HUES48 (cell line): ENCODE results near the gene FAF2.

Source experiments
- H3K27ac ChIP-seq: one replicate; pipeline ENCODE4 v1.7.0; 2013; ENCODE audit warnings: low read depth, low read length, inconsistent platforms
- H3K27me3 ChIP-seq: 2 replicates; pipeline ENCODE4 v1.6.1; 2013; ENCODE audit warnings: mild to moderate bottlenecking, low read length; ENCODE audit not compliant: control insufficient read depth, insufficient read depth
- H3K36me3 ChIP-seq: 2 replicates; pipeline ENCODE4 v1.6.1; 2013; ENCODE audit warnings: low read length; ENCODE audit not compliant: control insufficient read depth, insufficient read depth
- H3K4me1 ChIP-seq: 2 replicates; pipeline ENCODE4 v1.6.1; 2013; ENCODE audit warnings: mild to moderate bottlenecking, low read length; ENCODE audit not compliant: control insufficient read depth, insufficient read depth
- H3K4me3 ChIP-seq: 2 replicates; pipeline ENCODE4 v1.5.1; 2013; ENCODE audit warnings: mild to moderate bottlenecking, low read depth, low read length
- H3K9ac ChIP-seq: 2 replicates; pipeline ENCODE4 v1.6.1; 2013; ENCODE audit warnings: mild to moderate bottlenecking, low read depth, low read length, moderate library complexity
- H3K9me3 ChIP-seq: 2 replicates; pipeline ENCODE4 v1.6.1; 2013; ENCODE audit warnings: low read length; ENCODE audit not compliant: control insufficient read depth, insufficient read depth

The FAF2 gene

DNA sequence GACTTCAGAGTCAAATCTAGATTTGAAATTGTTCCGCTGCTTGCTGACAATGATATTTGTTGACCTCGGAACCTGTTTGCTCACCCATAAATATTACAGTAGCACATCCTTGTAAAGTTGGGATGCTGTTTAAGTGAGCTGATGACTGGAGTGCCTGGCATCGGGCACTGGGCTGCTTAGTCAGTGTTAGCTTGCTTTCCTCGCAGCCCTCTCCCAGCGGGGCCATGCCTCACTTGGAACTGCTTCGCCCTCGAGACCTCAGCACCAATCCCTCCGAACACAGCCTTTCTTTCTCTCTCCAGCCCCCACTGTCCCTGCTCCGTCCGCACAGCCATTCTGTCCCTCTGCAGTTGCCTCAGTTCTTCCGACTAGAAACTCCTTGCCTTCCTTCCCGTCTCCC lies 65.6 kb downstream of the FAF2 start:
- Histone ChIP-seq H3K4me1 (no peaks in the 10 kb centered on the region), H3K27ac (no peak overlapping the region), H3K27me3 (no peaks in the 10 kb centered on the region), H3K4me3 (no peak overlapping the region), H3K9ac (no peak overlapping the region), H3K36me3 (peaks cover 8% of the 10 kb centered on the region; the same call in 1 of the 2 replicates), H3K9me3 (no peaks in the 10 kb centered on the region)

DNA sequence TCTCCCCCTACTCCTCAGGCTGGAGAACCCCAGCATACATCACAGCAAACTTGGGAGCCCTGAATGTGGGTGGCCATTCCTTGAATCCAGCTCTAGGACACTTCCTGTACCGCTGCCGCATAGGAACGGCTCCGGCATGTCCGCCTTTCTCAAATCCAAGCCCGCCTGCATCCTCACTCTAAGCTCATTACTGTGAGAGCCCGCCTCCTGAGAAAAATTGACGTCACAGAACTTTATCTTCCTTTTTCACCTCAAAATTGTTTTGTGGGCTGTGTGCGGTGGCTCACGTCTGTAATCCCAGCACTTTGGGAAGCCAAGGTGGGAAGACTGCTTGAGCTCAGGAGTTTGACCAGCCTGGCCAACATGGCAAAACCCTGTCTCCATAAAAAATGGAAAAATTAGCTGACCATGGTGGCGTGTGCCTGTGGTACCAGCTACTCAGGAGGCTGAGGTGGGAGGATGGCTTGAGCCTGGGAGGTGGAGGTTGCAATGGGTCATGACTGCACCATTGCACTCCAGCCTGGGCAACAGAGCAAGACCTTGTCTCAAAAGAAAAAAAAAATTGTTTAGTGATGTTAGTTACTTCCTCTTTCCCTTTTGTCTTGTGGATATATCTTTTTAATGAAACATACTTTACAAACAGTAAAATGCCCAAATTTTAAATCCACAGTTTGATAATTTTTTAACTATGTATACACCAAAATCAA lies 66.2 kb downstream of the FAF2 start:
- H3K4me3 ChIP-seq: no peak overlapping the region
- H3K27ac ChIP-seq: no peak overlapping the region
- H3K9me3 ChIP-seq: no peaks in the 10 kb centered on the region
- H3K4me1 ChIP-seq: no peaks in the 10 kb centered on the region
- no peak overlapping the region for H3K9ac ChIP-seq
- peaks cover 4% of the 10 kb centered on the region; the same call in 1 of the 2 replicates for H3K36me3 ChIP-seq
- no peaks in the 10 kb centered on the region for H3K27me3 ChIP-seq

DNA sequence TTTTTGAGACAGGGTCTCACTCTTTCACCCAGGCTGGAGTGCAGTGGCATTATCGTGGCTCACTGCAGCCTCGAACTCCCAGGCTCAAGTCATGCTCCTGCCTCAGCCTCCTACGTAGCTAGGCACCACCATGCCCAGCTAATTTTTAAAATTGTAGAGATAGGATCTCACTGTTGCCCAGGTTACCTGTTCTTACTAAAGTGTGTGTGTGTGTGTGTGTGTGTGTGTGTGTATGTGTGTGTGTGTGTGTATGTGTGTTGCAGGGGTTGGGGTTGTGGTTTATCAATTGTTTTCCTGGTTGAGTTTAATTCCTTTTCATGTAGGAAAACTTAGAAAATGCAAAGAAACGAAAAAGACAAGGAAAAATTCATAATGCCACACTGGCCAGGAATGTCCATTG lies 67.2 kb downstream of the FAF2 start:
- no peaks in the 10 kb centered on the region for H3K4me1 ChIP-seq
- H3K4me3 ChIP-seq: no peak overlapping the region
- H3K9me3 ChIP-seq: no peaks in the 10 kb centered on the region
- H3K9ac ChIP-seq: no peak overlapping the region
- H3K36me3 ChIP-seq: no peaks in the 10 kb centered on the region
- no peaks in the 10 kb centered on the region for H3K27me3 ChIP-seq
- H3K27ac ChIP-seq: no peak overlapping the region

DNA sequence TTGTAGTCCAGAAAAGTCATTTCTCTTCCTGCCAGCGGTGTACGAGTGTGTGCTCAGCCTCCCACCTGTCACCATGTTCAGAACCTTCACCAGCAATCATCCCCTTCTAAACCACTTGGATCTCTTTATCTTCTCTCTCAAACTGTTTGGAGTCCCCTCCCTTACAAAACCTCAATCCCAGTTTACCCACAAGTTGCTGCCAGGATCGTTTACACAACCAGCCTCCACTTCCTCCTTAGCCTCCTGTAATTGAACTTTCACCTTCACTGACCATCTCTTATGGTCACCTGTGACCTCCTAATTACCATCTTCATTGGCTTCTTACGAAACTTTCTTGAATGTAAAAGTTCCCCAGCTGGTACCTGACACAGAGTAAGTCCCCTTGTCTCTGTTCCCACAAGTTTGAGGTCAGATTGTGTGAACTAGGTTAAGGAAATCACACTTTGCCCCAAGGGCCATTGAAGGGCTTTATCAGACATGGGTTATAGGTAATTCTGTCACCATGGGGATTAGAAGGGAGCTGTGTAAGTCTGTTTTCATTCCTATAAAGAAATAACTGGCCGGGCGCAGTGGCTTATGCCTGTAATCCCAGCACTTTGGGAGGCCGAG lies 69.0 kb downstream of the FAF2 start:
- Histone ChIP-seq H3K27me3 (no peaks in the 10 kb centered on the region), H3K36me3 (no peaks in the 10 kb centered on the region), H3K4me1 (no peaks in the 10 kb centered on the region), H3K9me3 (no peaks in the 10 kb centered on the region), H3K4me3 (no peak overlapping the region), H3K9ac (no peak overlapping the region), H3K27ac (no peak overlapping the region)

DNA sequence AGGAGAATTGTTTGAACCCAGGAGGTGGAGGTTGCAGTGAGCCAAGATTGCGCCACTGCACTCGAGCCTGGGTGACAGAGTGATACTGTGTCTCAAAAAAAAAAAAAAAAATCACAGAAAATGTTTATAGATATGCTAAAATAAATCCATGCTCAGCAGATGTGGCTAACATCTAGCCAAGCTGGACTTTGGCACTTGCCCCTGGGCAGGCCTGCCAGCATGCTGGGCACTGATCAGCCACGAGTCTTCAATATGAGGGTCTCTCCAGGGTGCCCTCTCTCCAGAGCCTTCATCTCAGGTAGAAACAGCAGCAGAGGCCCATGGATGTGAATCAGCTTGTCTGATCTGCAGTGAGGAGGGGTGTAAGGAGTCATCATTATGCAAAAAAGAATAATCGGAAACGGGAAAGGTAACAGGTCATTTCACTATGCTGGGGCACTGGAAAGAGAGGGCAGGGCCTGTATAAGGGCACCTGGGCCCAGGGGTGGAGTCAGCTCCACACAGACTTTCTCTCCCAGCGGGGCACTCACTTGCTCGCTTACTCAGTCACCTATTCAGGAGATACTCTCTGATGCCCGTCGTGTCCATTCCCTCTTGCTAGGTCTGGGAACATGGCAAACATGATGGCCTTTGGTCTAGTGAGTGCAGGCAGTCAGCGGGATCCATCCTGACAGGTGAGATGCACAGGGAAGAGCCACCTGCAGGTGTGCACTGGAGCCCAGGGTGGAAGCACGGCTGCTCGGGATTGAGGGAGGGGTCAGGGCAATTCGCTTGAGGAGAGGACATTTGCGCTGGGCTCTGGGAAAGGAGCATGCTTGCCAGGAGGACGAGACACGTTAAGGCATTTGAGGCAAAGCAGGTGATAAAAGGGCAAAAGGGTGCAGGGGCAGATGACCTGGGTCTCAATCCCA lies 71.9 kb downstream of the FAF2 start:
- no peak overlapping the region for H3K4me3 ChIP-seq
- no peak overlapping the region for H3K27ac ChIP-seq

DNA sequence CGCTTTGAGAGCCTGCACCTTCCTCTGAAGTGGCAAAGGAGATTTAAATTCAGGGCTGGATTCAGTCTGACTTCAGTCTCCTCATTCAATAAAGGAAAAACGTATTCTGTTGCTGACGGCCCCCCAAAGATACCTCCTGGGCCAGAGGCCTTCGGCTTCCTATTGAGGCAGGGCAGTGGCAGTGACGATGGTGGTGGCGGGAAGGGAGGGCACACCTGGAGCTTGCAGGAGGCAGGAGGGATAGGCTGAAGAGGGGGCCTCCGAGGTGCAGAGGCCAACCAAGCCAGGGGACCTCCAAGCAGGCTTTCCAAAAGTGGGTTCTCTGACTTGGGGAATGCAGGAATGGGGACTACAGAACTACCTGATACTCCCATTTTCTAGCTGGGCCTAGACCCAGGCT lies 73.1 kb downstream of the FAF2 start:
- no peak overlapping the region for H3K27ac ChIP-seq
- no peak overlapping the region for H3K9ac ChIP-seq
- H3K27me3 ChIP-seq: no peaks in the 10 kb centered on the region
- H3K36me3 ChIP-seq: no peaks in the 10 kb centered on the region
- no peak overlapping the region for H3K4me3 ChIP-seq
- H3K9me3 ChIP-seq: no peaks in the 10 kb centered on the region
- H3K4me1 ChIP-seq: no peaks in the 10 kb centered on the region

More for the DNA sequence above, 71.9 kb downstream of the FAF2 start:
- H3K36me3 ChIP-seq: no peaks in the 10 kb centered on the region
- no peak overlapping the region for H3K9ac ChIP-seq
- no peaks in the 10 kb centered on the region for H3K4me1 ChIP-seq
- no peaks in the 10 kb centered on the region for H3K27me3 ChIP-seq
- no peaks in the 10 kb centered on the region for H3K9me3 ChIP-seq

DNA sequence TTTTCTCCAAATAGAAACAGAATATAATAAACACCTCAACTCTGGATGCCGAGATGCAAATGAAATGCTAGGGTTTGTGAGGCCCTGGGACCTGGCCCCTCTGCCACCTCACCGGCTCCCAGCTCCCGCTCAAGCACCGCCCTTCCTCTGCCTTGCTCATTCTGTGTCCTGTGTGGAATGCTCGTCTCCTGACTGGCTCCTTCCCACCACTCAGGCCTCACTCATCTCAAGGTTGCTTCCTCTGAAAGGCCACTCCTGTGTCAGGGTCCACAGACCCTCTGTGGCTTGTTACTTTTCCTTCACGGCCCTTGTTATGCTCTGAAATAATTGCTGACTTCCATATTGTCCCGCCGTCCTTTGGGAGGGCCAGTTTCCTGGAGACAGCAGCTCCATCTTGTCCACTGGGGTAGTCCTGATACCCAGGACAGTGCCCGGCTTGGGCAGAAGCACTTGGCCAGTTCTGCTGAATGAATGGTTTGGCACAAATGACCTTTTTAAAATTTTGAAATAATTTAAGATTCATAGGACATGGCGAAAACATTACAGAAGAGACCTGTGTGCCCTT lies 73.6 kb downstream of the FAF2 start:
- no peaks in the 10 kb centered on the region for H3K9me3 ChIP-seq
- no peak overlapping the region for H3K4me3 ChIP-seq
- no peak overlapping the region for H3K9ac ChIP-seq
- no peaks in the 10 kb centered on the region for H3K27me3 ChIP-seq
- no peak overlapping the region for H3K27ac ChIP-seq
- no peaks in the 10 kb centered on the region for H3K4me1 ChIP-seq
- H3K36me3 ChIP-seq: no peaks in the 10 kb centered on the region

DNA sequence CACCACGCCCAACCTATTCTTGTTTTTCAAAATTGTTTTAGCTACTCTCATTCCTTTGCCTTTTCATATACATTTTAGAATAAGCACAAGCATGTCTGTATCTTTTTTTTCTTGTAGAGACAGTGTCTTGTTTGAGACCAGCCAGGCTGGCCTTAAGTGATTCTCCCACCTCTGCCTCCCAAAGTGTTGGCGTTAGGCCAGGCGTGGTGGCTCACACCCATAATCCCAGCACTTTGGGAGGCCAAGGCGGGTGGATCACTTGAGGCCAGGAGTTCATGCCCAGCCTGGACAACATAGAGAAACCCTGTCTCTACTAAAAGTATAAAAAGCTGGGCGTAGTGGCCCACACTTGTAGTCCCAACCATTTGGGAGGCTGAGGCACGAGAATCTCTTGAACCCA lies 76.0 kb downstream of the FAF2 start:
- peaks cover 22% of the 10 kb centered on the region for H3K36me3 ChIP-seq
- no peaks in the 10 kb centered on the region for H3K4me1 ChIP-seq
- H3K27ac ChIP-seq: no peak overlapping the region
- no peaks in the 10 kb centered on the region for H3K27me3 ChIP-seq
- no peak overlapping the region for H3K4me3 ChIP-seq
- H3K9me3 ChIP-seq: no peaks in the 10 kb centered on the region
- H3K9ac ChIP-seq: no peak overlapping the region

DNA sequence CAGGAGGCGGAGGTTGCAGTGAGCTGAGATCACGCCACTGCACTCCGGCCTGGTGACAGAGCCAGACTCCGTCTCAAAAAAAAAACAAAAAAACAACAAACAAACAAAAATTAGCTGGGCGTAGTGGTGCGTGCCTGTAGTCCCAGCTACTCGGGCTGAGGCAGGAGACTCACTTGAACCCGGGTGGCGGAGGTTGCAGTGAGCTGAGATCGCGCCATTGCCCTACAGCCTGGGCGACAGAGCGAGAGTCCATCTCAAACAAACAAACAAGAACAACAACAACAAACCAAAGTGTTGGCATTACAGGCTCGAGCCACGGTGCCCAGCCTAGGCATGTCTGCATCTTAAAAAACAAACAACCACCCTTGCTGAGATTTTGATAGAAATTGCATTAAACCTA lies 76.8 kb downstream of the FAF2 start:
- no peak overlapping the region for H3K27ac ChIP-seq
- peaks cover 29% of the 10 kb centered on the region for H3K36me3 ChIP-seq
- no peaks in the 10 kb centered on the region for H3K4me1 ChIP-seq
- no peaks in the 10 kb centered on the region for H3K27me3 ChIP-seq
- H3K9ac ChIP-seq: no peak overlapping the region
- no peak overlapping the region for H3K4me3 ChIP-seq
- no peaks in the 10 kb centered on the region for H3K9me3 ChIP-seq

DNA sequence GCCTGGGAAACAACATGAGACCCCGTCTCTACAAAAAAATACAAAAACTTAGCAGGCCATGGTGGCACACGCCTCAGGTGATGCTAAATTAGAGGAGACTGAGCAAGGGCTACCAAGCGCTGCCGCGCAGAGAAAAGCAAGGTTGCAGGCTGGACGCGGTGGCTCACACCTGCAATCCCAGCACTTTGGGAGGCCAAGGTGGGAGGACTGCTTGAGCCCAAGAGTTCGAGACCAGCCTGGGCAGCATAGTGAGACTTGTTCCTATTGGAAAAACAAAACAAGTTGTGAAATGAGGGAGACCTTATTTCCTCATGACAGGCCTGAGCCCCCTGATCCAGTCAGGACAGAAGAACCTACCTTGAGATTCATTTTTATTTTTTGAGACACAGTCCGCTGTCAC lies 77.5 kb downstream of the FAF2 start:
- H3K4me1 ChIP-seq: no peaks in the 10 kb centered on the region

More for the DNA sequence above, 77.5 kb downstream of the FAF2 start:
- no peak overlapping the region for H3K27ac ChIP-seq
- no peaks in the 10 kb centered on the region for H3K27me3 ChIP-seq
- H3K9ac ChIP-seq: no peak overlapping the region
- no peaks in the 10 kb centered on the region for H3K9me3 ChIP-seq
- H3K4me3 ChIP-seq: no peak overlapping the region
- peaks cover 34% of the 10 kb centered on the region for H3K36me3 ChIP-seq
